GM18507 (cell line): ENCODE results near the gene COL27A1.

ENCODE experiments used
- DNase-seq: peaks from one replicate; pipeline ENCODE4 v3.0.0; 2011; ENCODE audit warnings: low read depth; ENCODE audit not compliant: insufficient read length; ENCODE audit errors: extremely low spot score
- FAIRE-seq: peaks from 2 replicates; lab custom pipeline; 2011; peaks lifted over from hg19 to GRCh38; lab: Jason Lieb, UNC

Gene COL27A1

GRCh38 chr9:114165407-114166102 lies 10.2 kb downstream of the COL27A1 start:
- FAIRE-seq (no peak), DNase-seq (no peak)

GRCh38 chr9:114166103-114166470 lies 10.8 kb downstream of the COL27A1 start:
- no peak for DNase-seq
- FAIRE-seq = no peak

- FAIRE-seq = no peak
- DNase-seq = no peak
Measured at GRCh38 chr9:114166614-114167572, 11.6 kb downstream of the COL27A1 start.

GRCh38 chr9:114167591-114168091 lies 12.3 kb downstream of the COL27A1 start:
- no peak for DNase-seq
- FAIRE-seq = no peak

GRCh38 chr9:114168281-114169028 lies 13.1 kb downstream of the COL27A1 start:
- FAIRE-seq = no peak

GRCh38 chr9:114169029-114169951 lies 14.0 kb downstream of the COL27A1 start:
- FAIRE-seq (no peak), DNase-seq (no peak)

More at GRCh38 chr9:114168281-114169028, 13.1 kb downstream of the COL27A1 start:
- no peak for DNase-seq

- FAIRE-seq = no peak
- no peak for DNase-seq
Measured at GRCh38 chr9:114169952-114170770, 14.8 kb downstream of the COL27A1 start.

GRCh38 chr9:114170771-114171461 lies 15.6 kb downstream of the COL27A1 start:
- DNase-seq (no peak), FAIRE-seq (no peak)

- no peak for DNase-seq
- FAIRE-seq = no peak
Measured at GRCh38 chr9:114171500-114171899, 16.2 kb downstream of the COL27A1 start.

- FAIRE-seq (no peak), DNase-seq (no peak)
Measured at GRCh38 chr9:114172981-114173833, 17.9 kb downstream of the COL27A1 start.

GRCh38 chr9:114174557-114174875 lies 19.2 kb downstream of the COL27A1 start:
- no peak for DNase-seq
- FAIRE-seq = no peak

- DNase-seq (no peak), FAIRE-seq (no peak)
Measured at GRCh38 chr9:114174876-114175771, 19.8 kb downstream of the COL27A1 start.

- no peak for DNase-seq
Measured at GRCh38 chr9:114176624-114177291, 21.4 kb downstream of the COL27A1 start.

GRCh38 chr9:114177423-114178064 lies 22.2 kb downstream of the COL27A1 start:
- FAIRE-seq = no peak
- DNase-seq = no peak

More at GRCh38 chr9:114176624-114177291, 21.4 kb downstream of the COL27A1 start:
- FAIRE-seq = no peak

- DNase-seq (no peak), FAIRE-seq (no peak)
Measured at GRCh38 chr9:114178076-114178475, 22.7 kb downstream of the COL27A1 start.
